DOHH2 (cell line): ENCODE data around the gene MYL12A.

Experiments used
- CTCF ChIP-seq: fragments of 200-600 bp; sonication (generic); IDR thresholded peaks from one replicate; pipeline ENCODE4 v1.5.1; 2014; ENCODE audit warnings: antibody characterized with exemption, mild to moderate bottlenecking, low read depth, low read length; ENCODE audit not compliant: poor library complexity, severe bottlenecking
- EZH2phosphoT487 ChIP-seq: fragments of 200-600 bp; sonication (generic); IDR thresholded peaks from 2 replicates; pipeline ENCODE4 v1.6.1; 2017; ENCODE audit warnings: borderline replicate concordance, mild to moderate bottlenecking, antibody characterized with exemption, low read length, moderate library complexity, mixed read lengths

GRCh38 chr18:3250237-3251107 lies 2.9 kb downstream of the MYL12A start:
- no peak for TF ChIP-seq CTCF
- no peak for TF ChIP-seq EZH2phosphoT487
